ENCODE data around the gene FAM210B.

DNA sequence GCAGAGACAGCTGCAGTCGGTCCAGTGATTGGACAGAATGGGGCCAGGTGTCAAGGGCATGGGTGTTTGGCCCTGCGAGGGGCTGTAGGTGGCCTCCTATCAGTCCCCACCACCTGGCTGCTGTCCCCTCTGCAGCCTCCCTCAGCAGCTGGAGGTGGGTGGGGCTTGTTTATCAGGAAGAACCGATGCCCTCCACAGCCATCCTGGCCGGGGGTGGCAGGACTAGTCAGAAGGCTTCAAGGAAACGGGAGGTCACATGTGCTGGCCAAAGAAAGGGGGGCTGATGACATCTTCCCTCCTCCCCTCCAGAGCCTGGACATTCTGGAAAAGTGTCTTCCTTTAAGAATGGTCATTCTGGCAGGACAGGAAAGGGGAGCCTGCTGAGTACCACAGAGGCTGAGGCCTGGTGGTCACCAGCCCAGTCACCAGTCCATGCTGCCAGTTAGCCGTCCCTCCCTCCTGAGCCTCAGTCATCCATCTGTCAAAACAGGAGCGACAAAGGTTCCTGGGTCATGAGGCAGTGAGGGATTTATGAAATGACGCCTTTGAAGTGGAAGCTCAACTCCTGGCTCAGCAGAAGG is 4.1 kb downstream of the FAM210B start:
- TF ChIP-seq, protein P1, sequence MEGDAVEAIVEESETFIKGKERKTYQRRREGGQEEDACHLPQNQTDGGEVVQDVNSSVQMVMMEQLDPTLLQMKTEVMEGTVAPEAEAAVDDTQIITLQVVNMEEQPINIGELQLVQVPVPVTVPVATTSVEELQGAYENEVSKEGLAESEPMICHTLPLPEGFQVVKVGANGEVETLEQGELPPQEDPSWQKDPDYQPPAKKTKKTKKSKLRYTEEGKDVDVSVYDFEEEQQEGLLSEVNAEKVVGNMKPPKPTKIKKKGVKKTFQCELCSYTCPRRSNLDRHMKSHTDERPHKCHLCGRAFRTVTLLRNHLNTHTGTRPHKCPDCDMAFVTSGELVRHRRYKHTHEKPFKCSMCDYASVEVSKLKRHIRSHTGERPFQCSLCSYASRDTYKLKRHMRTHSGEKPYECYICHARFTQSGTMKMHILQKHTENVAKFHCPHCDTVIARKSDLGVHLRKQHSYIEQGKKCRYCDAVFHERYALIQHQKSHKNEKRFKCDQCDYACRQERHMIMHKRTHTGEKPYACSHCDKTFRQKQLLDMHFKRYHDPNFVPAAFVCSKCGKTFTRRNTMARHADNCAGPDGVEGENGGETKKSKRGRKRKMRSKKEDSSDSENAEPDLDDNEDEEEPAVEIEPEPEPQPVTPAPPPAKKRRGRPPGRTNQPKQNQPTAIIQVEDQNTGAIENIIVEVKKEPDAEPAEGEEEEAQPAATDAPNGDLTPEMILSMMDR (IDR thresholded peaks at IDR 0.05) = no peak
- TF ChIP-seq POLR2A (IDR thresholded peaks at IDR 0.05) = no peak

All from heart left ventricle (tissue), 13 donors.